GM18909 (cell line): ENCODE measurements around the gene HTRA2.

ENCODE experiments used
- ATAC-seq: cut with Tn5 transposase; IDR thresholded peaks from one replicate; pipeline ENCODE4 v1.9.1; 2021; ENCODE audit warnings: mild to moderate bottlenecking; ENCODE audit not compliant: unreplicated experiment, poor library complexity

The HTRA2 gene

GRCh38 chr2:74499940-74500577 is 29.7 kb upstream of the HTRA2 start:
- no peak for ATAC-seq

GRCh38 chr2:74500578-74500946 is 29.2 kb upstream of the HTRA2 start:
- no peak for ATAC-seq

GRCh38 chr2:74501335-74502071 is 28.2 kb upstream of the HTRA2 start:
- no peak for ATAC-seq

DNA sequence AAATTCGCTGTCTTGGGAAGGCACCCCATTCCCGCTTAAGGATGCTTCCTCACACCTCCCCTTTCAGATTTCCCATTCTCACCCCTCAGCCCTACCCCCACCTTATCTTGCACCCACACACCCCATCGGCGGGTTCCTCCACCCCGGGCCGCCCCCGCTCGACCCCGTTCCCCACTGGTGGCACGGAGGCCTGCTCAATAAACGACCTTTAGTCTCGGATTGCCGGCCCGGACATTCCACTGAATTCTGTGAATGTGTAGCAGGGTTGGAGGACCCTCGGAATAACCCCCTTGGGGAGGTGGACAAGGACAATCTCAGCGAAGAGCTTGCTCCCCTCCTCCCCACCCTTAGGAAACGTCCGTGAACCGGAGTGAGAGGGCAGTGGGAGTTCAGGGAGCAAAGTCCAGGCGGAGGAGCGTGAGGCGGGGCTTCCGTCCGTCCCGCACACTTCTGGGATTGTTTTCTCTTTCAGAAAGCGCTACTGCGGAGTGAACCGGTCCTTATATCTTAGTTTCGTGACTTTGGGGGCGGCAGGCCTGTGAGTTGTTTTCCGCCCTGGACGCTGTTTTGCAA is 27.5 kb upstream of the HTRA2 start:
- ATAC-seq: no peak

DNA sequence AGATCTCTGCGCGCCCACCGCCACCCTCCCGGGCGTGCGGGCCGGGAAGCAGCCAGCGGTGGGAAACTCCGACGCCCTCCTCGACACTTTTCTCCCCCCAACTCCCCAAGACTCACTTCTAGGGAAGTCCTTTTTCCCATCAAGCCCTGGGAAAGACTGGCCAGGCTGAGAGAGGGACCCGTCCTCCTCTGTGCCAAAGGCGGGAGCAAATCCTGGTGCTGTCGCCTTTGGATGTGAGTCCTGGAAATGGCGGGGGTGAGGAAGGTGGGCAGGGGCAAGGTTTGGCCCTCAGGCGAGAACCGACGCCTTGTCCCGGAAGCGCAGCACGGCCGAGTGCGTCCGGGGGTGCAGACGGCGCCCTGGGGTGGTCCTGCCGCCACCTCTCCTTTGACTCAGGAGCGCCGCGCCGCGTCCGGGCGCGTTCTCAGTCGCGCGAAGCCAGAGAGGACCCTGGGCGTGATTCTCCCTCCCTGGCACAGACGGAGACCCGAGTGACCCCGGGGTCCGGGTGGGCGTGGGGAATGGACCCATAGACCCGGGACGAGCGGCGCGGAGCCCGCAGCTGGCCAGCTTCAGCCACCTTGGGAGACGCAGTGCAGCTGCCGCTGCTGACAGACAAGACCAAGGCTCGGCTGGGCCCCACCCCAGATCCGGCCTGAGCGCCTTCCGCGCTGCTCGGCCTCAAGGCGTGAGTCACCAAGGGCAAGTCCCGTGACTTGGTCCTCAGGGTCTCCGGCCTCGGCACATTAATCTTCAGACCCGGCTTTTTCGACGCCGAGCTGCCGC is 26.8 kb upstream of the HTRA2 start:
- peak; percentile 39 for ATAC-seq

- ATAC-seq: no peak
Measured at GRCh38 chr2:74503506-74504475, 25.9 kb upstream of the HTRA2 start.

- ATAC-seq: no peak
Measured at GRCh38 chr2:74504591-74504990, 25.1 kb upstream of the HTRA2 start.

DNA sequence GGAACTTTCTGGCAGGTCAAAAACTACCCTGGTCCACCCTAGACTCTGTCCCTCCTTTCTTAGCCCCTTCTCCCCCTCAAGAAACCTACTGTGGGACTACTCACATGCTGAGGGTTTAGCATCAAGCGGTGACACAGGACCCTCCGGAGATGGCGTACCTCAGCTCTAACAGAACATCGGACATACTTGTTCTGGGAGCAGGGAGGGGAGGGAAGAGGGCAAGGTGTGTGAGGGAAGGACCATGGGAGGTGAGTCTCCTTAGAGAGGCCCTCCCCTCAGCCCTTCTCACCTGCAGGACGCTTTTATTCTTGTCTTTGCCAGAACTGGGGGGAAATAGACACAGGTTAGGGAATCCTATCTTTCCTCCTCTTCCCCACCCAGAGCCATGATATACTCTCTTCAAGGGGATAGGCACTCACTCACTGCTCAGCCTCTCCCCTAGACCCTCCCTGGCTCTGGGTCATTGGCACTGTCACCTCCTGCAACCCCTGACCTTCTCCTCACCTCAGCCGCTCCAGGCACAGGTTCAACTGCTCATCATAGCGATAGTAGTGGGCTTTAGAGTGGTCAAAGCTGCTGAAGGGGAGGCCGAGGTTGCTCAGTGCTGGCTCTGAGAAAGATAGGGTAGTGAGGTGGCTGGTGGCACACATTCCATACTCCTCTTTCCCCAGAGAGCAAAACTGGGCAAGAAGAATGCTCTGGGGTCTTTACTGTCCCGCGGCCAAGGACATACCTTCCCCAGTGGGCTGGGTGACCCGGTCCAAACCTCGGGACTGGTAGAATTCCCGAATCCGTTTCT is 24.1 kb upstream of the HTRA2 start:
- no peak for ATAC-seq

DNA sequence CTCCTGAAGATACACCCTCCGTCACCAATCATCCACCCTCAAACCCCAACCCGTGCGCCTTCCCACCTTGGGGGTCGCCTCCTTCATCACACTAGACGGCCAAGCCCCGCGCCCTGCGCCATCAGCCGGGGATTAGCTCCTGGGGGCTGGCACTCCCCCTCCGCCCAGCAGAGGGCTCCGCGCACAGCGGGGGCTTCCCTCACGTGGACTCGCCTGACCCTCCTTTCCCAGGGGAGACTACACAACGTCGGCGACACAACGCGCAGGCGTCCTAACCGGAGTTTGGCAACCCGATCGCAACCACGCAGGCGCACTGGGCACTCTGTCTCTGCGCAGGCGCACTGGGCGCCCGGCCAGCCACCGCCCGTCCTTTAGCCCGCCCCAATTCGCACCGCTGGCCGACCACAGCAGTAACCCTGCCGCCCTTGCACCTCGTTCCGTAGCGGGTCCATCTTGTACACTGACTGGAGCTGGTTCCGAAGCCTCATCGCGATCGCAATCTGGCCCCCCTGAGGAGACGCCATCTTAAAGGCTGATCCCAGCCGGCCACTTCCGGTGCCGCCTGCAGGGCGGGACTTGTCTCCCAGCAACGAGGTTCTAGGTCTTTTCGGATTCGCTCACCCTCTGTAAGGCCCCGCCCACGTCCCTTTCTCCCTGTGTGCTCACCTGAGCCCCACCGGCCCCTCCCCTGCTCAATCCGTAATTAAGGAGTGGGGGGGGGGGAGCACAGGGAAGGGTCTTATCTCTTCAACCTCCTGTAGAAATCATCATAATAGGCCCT is 22.4 kb upstream of the HTRA2 start, which contains the start of gene PCGF1:
Gene PCGF1, minus strand, starts transcription at position 551 of the 781 bp plus-strand sequence. Its CDS starts 27 bp downstream, at position 524.
- peak; percentile 90 for ATAC-seq

DNA sequence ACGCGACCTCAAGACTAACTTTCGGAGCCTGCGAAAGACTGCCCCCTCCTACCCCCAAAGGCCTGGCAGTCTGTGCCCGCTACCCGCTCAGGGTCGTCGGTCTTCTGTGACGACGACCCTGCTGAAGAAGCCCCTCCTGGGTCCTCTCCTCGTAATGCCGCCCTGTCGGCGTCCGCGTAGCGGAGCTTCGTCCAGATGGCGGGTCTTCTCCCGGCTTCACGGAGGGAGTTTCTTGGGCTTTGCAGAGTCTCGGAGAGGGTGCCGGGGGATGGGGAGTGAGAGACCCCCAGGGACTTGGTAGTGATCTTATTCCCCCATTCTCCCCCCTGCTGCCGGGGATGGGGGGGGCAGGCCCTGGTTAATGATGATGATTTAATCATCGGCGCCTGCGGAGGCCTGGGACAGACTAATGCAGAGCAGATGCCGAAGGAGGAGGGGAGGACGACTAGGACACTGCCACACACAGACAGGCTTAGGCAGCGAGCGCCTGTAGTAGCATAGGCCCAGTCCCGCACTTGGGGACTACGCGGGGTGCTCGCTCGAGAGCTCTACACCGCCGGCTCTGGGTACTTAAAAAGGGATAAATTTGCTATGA is 21.7 kb upstream of the HTRA2 start:
- ATAC-seq: peak; percentile 13

- ATAC-seq: no peak
Measured at GRCh38 chr2:74510272-74510671, 19.5 kb upstream of the HTRA2 start.

GRCh38 chr2:74511104-74511989 is 18.4 kb upstream of the HTRA2 start:
- ATAC-seq: no peak

DNA sequence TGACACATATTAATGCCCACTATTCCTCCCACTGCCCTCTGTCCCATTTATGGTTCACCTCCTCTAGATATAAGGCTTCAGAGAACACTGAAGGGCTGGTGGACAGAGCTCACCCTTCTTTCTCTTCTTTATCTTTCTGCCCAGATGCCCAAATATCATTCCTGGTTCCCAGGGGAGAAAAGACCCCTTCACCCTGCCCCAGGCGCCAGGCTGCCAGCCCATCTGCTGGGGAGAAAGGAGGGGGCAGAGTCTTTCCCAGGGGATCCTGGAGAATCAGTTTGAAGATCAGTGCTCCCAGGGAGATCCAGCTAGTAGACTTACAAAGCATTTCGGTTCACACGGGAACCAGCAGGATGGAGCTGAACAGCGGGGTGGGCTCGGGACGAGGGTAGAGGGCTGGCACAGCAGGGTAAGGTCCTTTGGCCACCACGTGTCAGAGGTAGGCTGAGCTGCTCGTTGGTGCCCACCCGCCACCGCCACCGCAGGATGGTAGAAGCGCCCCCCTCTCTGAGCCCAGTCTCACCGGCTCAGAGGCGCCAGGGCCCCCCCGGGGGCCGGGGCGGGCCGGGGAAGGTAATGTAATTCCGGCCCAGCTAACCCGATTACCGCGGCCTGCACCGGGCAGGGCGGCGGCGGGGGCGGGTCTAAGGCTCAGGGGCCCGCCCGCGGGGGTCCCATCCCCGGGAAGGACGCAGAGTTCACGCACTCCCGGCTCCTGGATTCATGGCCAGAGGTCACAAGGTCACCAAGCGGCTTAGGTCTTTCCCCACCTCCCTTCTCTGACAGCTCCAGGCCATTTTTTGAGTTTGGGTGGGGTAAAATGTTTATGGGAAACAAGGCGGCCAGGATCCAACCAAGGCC is 16.8 kb upstream of the HTRA2 start:
- ATAC-seq: no peak

DNA sequence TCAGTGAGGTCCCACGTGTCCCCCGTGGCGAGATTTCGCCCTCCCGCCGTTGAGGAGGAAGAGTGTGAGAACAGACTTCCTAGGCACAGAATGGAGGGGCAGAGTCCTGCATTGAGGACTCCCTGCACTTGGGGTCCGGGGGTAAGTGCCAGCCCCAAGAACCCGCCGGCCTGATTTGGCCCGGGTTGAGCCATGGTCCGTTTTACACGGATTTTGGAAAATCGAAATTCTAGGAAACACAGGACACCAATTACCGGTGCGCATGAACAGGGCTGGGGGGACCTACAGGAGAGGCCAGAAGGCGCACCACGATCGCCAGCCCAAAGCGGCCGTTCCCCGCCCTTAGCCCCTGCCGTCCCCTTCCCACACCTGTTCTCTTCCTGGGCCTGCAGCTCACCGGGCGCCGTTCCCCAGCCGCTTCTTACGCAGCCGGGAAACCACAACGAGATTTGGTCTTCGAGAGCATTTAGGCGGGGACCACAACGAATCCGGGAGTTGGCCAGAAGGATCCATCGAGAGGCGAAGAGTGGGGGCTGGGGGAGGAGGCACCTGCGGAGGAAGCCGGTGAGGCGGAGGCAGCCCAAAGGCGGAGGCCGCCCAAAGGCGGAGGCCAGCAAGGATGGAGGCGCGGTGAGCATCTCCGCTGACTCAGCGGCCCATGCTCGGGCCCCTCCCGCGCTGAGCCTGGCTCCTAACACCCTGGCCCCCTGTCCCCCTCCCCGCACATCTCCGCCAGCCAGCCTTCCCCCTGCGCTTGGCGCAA is 15.9 kb upstream of the HTRA2 start:
- ATAC-seq: no peak
